Neural cell (in vitro differentiated cells): Measurements from ENCODE around the gene FOXP4. TPM values are rescaled to one million over a fixed set of nuclear protein-coding genes. Genes with fewer than 3 reads are reported as not detected.
A peak's percentile ranks its signal among the peaks of the same experiment; 100 is the strongest.

Experiments used
- H2AFZ ChIP-seq: fragments of 200-600, 300-800 bp; sonication (generic), shearing (Covaris generic); 2 replicates; pipeline ENCODE4 v1.6.0; 2014; ENCODE audit warnings: low read depth, mild to moderate bottlenecking, antibody characterized with exemption, low read length, moderate library complexity
- H3F3A ChIP-seq: fragments of 200-600 bp; shearing (Covaris generic); 2 replicates; pipeline ENCODE4 v1.6.1; 2016; ENCODE audit warnings: mild to moderate bottlenecking, moderate library complexity, mixed read lengths, antibody characterized with exemption, low read length; ENCODE audit not compliant: insufficient read depth, poor library complexity, severe bottlenecking
- H3K27ac ChIP-seq: fragments of 200-600, 300-800 bp; sonication (generic), shearing (Covaris generic); 2 replicates; pipeline ENCODE4 v1.5.1; 2014; ENCODE audit warnings: mild to moderate bottlenecking, low read length, moderate library complexity
- H3K27me3 ChIP-seq: fragments of 300-800, 200-600 bp; sonication (generic), shearing (Covaris generic); 2 replicates; pipeline ENCODE4 v1.6.0; 2014; ENCODE audit warnings: mild to moderate bottlenecking, low read depth, low read length, moderate library complexity; ENCODE audit not compliant: insufficient read depth
- H3K36me3 ChIP-seq: fragments of 300-800, 200-600 bp; sonication (generic), shearing (Covaris generic); 2 replicates; pipeline ENCODE4 v1.5.1; 2014; ENCODE audit warnings: mild to moderate bottlenecking, antibody characterized with exemption, low read length, moderate library complexity; ENCODE audit not compliant: insufficient read depth
- H3K4me2 ChIP-seq: fragments of 300-800, 200-600 bp; sonication (generic), shearing (Covaris generic); 2 replicates; pipeline ENCODE4 v1.6.0; 2014; ENCODE audit warnings: mild to moderate bottlenecking, low read length
- H3K4me3 ChIP-seq: fragments of 300-800, 200-600 bp; sonication (generic), shearing (Covaris generic); 2 replicates; pipeline ENCODE4 v1.5.1; 2014; ENCODE audit warnings: mild to moderate bottlenecking, low read length, moderate library complexity
- H3K79me2 ChIP-seq: fragments of 200-600 bp; shearing (Covaris generic); replicated peaks from 2 replicates; pipeline ENCODE4 v1.6.0; 2014; ENCODE audit warnings: mild to moderate bottlenecking, low read length, moderate library complexity; ENCODE audit not compliant: insufficient read depth
- H3K9ac ChIP-seq: fragments of 300-800, 200-600 bp; sonication (generic), shearing (Covaris generic); 2 replicates; pipeline ENCODE4 v1.6.1; 2016; ENCODE audit warnings: mild to moderate bottlenecking, low read length, mixed read lengths
- H3K9me2 ChIP-seq: fragments of 200-600 bp; shearing (Covaris generic); 2 replicates; pipeline ENCODE4 v1.6.1; 2016; ENCODE audit warnings: mild to moderate bottlenecking, low read length, mixed read lengths; ENCODE audit not compliant: insufficient read depth
- H3K9me3 ChIP-seq: fragments of 200-600, 300-800 bp; sonication (generic), shearing (Covaris generic); 2 replicates; pipeline ENCODE4 v1.6.1; 2016; ENCODE audit warnings: mild to moderate bottlenecking, mixed run types, low read length, moderate library complexity, mixed read lengths
- H4K20me1 ChIP-seq: fragments of 200-600 bp; shearing (Covaris generic); 2 replicates; pipeline ENCODE4 v1.6.1; 2016; ENCODE audit warnings: mild to moderate bottlenecking, mixed run types; ENCODE audit not compliant: insufficient read depth
- CTCF ChIP-seq: fragments of 450-650 bp; IDR thresholded peaks from 2 replicates; pipeline ENCODE4 v1.5.1; 2014; ENCODE audit warnings: antibody characterized with exemption, mild to moderate bottlenecking, moderate library complexity; ENCODE audit not compliant: poor library complexity, severe bottlenecking
- EP300 ChIP-seq: fragments of 450-650 bp; conservative IDR thresholded peaks from 2 replicates; pipeline ENCODE4 v1.6.1; 2014; ENCODE audit warnings: antibody characterized with exemption, mild to moderate bottlenecking, moderate library complexity; ENCODE audit not compliant: poor library complexity, severe bottlenecking
- EZH2 ChIP-seq: fragments of 200-600, 300-800 bp; shearing (Covaris generic), sonication (generic); IDR thresholded peaks from 2 replicates; pipeline ENCODE4 v1.6.1; 2014; ENCODE audit warnings: antibody characterized with exemption, low read length, borderline replicate concordance, mild to moderate bottlenecking; ENCODE audit not compliant: insufficient read depth, poor library complexity, severe bottlenecking
- MXI1 ChIP-seq: fragments of 450-650 bp; conservative IDR thresholded peaks from 2 replicates; pipeline ENCODE4 v1.6.1; 2014; ENCODE audit warnings: antibody characterized with exemption, mild to moderate bottlenecking; ENCODE audit not compliant: poor library complexity, severe bottlenecking
- POLR2AphosphoS5 ChIP-seq: IDR thresholded peaks from 2 replicates; pipeline ENCODE4 v1.6.1; 2012
- RAD21 ChIP-seq: fragments of 450-650 bp; conservative IDR thresholded peaks from 2 replicates; pipeline ENCODE4 v1.6.1; 2014; ENCODE audit warnings: antibody characterized with exemption, mild to moderate bottlenecking, moderate library complexity
- SMC3 ChIP-seq: fragments of 450-650 bp; conservative IDR thresholded peaks from 2 replicates; pipeline ENCODE4 v1.6.1; 2014; ENCODE audit warnings: antibody characterized with exemption, mild to moderate bottlenecking, moderate library complexity; ENCODE audit not compliant: poor library complexity
- TAF1 ChIP-seq: IDR thresholded peaks from 2 replicates; pipeline ENCODE4 v1.6.1; 2012; ENCODE audit warnings: low read depth
- polyA plus RNA-seq: library from polyadenylated mRNA; depleted of rRNA; stranded (reverse); fragments of >200 nt; gene quantifications from 2 replicates; pipeline ENCODE4 v1.2.3, GENCODE V29; 2014
- TF ChIP-seq, protein P1 (sequence below): IDR thresholded peaks from 2 replicates; pipeline ENCODE4 v1.6.1; 2012; ENCODE audit warnings: borderline replicate concordance

Gene FOXP4
- polyA plus RNA-seq, 1 donor from 2014 or later = 7.1 TPM

GRCh38 chr6:41524634-41525011 is 21.6 kb upstream of the FOXP4 start:
- Histone ChIP-seq H4K20me1 (no peaks in the 10 kb centered on the region), H2AFZ (no peak overlapping the region), H3K27ac (peak overlapping the region; percentile 88), H3K36me3 (no peaks in the 10 kb centered on the region), H3K9me2 (no peaks in the 10 kb centered on the region), H3K79me2 (no peaks in the 10 kb centered on the region), H3K9ac (peak overlapping the region; percentile 60), H3F3A (peaks cover 4% of the 10 kb centered on the region), H3K9me3 (no peaks in the 10 kb centered on the region), H3K4me3 (no peak overlapping the region), H3K27me3 (no peaks in the 10 kb centered on the region), H3K4me2 (no peak overlapping the region)
- TF ChIP-seq SMC3 (no peak), RAD21 (no peak), EZH2 (no peak), MXI1 (no peak), CTCF (no peak), EP300 (no peak), POLR2AphosphoS5 (no peak), TAF1 (no peak)
- TF ChIP-seq, protein P1, sequence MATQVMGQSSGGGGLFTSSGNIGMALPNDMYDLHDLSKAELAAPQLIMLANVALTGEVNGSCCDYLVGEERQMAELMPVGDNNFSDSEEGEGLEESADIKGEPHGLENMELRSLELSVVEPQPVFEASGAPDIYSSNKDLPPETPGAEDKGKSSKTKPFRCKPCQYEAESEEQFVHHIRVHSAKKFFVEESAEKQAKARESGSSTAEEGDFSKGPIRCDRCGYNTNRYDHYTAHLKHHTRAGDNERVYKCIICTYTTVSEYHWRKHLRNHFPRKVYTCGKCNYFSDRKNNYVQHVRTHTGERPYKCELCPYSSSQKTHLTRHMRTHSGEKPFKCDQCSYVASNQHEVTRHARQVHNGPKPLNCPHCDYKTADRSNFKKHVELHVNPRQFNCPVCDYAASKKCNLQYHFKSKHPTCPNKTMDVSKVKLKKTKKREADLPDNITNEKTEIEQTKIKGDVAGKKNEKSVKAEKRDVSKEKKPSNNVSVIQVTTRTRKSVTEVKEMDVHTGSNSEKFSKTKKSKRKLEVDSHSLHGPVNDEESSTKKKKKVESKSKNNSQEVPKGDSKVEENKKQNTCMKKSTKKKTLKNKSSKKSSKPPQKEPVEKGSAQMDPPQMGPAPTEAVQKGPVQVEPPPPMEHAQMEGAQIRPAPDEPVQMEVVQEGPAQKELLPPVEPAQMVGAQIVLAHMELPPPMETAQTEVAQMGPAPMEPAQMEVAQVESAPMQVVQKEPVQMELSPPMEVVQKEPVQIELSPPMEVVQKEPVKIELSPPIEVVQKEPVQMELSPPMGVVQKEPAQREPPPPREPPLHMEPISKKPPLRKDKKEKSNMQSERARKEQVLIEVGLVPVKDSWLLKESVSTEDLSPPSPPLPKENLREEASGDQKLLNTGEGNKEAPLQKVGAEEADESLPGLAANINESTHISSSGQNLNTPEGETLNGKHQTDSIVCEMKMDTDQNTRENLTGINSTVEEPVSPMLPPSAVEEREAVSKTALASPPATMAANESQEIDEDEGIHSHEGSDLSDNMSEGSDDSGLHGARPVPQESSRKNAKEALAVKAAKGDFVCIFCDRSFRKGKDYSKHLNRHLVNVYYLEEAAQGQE = no peak

DNA sequence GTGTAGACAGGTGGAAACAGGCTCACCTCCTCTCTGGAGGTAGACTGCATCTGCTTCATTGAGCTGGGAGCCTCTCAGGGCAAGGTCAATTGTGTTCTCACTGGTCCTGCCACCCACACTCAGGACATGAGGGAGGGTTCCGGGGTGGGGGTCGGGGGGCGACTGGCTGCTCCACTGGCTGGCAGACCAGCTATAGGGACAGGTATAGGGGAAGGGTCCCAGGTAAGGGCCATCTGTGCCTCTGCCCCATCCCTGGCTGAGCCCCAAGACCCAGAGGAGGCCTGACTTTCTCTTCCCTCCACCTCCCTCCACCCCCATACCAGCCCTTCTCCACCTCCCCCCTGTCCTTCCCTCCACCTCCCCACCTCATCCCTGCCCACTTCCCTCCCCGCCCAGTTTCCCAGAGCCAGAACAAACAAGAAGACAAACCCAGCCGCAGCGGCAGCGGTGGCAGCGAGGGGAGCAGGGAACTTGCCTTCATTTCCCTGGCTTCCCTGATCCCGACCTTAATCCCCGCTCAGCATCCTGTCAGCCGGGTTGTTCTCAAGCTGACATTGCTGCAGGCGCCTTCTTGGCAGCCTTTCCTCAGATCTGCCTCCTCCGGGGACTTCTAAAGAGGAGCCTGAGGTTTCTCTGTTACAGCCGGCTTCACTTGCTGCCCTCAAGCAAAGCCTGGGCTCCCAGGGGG is 18.3 kb upstream of the FOXP4 start:
- H3K4me2 ChIP-seq = peak overlapping the region; percentile 33
- peak overlapping the region; percentile 84 for H3K27ac ChIP-seq
- peak overlapping the region; percentile 50 for H3K4me3 ChIP-seq
- no peaks in the 10 kb centered on the region for H3K27me3 ChIP-seq
- TF ChIP-seq TAF1 (no peak), POLR2AphosphoS5 (peak; percentile 32), EP300 (peak; percentile 51)
- H3K9ac ChIP-seq = peak overlapping the region; percentile 64
- no peaks in the 10 kb centered on the region for H4K20me1 ChIP-seq
- peak overlapping the region; percentile 12 for H2AFZ ChIP-seq
- no peaks in the 10 kb centered on the region for H3K9me2 ChIP-seq
- no peaks in the 10 kb centered on the region for H3K79me2 ChIP-seq
- no peaks in the 10 kb centered on the region for H3K36me3 ChIP-seq
- H3K9me3 ChIP-seq = no peaks in the 10 kb centered on the region
- H3F3A ChIP-seq = peaks cover 4% of the 10 kb centered on the region
